Astrocyte (in vitro differentiated cells and primary cell): ENCODE data around the gene FNDC3B.

Experiments
- CTCF ChIP-seq: IDR thresholded peaks from 2 replicates; pipeline ENCODE4 v1.5.1; 2011; ENCODE audit warnings: low read depth, mild to moderate bottlenecking, inconsistent platforms, low read length, moderate library complexity; ENCODE audit not compliant: insufficient read depth
- EZH2 ChIP-seq: IDR thresholded peaks from 2 replicates; pipeline ENCODE4 v1.6.1; 2012; ENCODE audit warnings: mild to moderate bottlenecking, low read length, inconsistent platforms; ENCODE audit not compliant: insufficient read depth

GRCh38 chr3:172352786-172353185 lies 313.4 kb downstream of the FNDC3B start:
- TF ChIP-seq CTCF (no peak), EZH2 (no peak)
